PC-9 (cell line): ENCODE measurements around the gene CCNL2. TPM values are rescaled to one million over a fixed set of nuclear protein-coding genes. Genes with fewer than 3 reads are reported as not detected.
"Not testable (repeated sequence)": the region's sequence is repeated elsewhere in the genome, so short reads cannot be mapped to it uniquely, and the experiment has no call there.

Experiments used
- BruUV-seq: library from RNA; stranded (reverse); fragments of 400-500 nt; replicated peaks from 2 replicates; lab custom pipeline; 2021; lab: Mats Ljungman, UMichigan
- CTCF ChIA-PET: fragments of 300-600 bp; sonication (Branson Sonifier 250); formaldehyde crosslinking; loops from one replicate; lab custom pipeline; 2022; ENCODE audit warnings: antibody characterized with exemption; lab: Charles Lee
- POLR2A ChIA-PET: fragments of 300-600 bp; sonication (Branson Sonifier 250); formaldehyde crosslinking; loops from one replicate; lab custom pipeline; 2022; ENCODE audit warnings: antibody characterized with exemption; ENCODE audit not compliant: unreplicated experiment; lab: Charles Lee
- DNase-seq, 2 experiments: peaks; one replicate each; pipeline versions ENCODE4 v3.0.0 to v3.0.0-alpha.2; 2015 to 2022; ENCODE audit warnings: mixed read lengths in 1 of 2
- H2AFZ ChIP-seq: fragments of 200-600 bp; sonication (generic); 2 replicates; pipeline ENCODE4 v1.8.1; 2017; ENCODE audit warnings: antibody characterized with exemption
- H3F3A ChIP-seq: fragments of 200-600 bp; sonication (generic); 2 replicates; pipeline ENCODE4 v1.8.1; 2017; ENCODE audit warnings: antibody characterized with exemption, mild to moderate bottlenecking, low read depth; ENCODE audit not compliant: insufficient read depth
- H3K27ac ChIP-seq: fragments of 200-600 bp; sonication (generic); 2 replicates; pipeline ENCODE4 v1.6.1; 2016; ENCODE audit warnings: mixed run types
- H3K27me3 ChIP-seq: fragments of 200-600 bp; sonication (generic); 2 replicates; pipeline ENCODE4 v1.6.1; 2016; ENCODE audit warnings: low read depth, mixed run types; ENCODE audit not compliant: insufficient read depth
- H3K36me3 ChIP-seq: fragments of 200-600 bp; sonication (generic); 2 replicates; pipeline ENCODE4 v1.6.1; 2016; ENCODE audit warnings: low read depth, mixed run types
- H3K4me1 ChIP-seq: fragments of 200-600 bp; sonication (generic); replicated peaks from 2 replicates; pipeline ENCODE4 v1.6.1; 2016; ENCODE audit warnings: mixed run types; ENCODE audit not compliant: insufficient read depth
- H3K4me2 ChIP-seq: fragments of 200-600 bp; sonication (generic); 2 replicates; pipeline ENCODE4 v1.6.1; 2017; ENCODE audit warnings: mixed run types
- H3K4me3 ChIP-seq: fragments of 200-600 bp; sonication (generic); 2 replicates; pipeline ENCODE4 v1.6.1; 2016; ENCODE audit warnings: mixed run types
- H3K79me2 ChIP-seq: fragments of 200-600 bp; sonication (generic); 2 replicates; pipeline ENCODE4 v1.6.1; 2017; ENCODE audit warnings: low read depth, mixed run types
- H3K9me2 ChIP-seq: fragments of 200-600 bp; sonication (generic); 2 replicates; pipeline ENCODE4 v1.8.1; 2017; ENCODE audit warnings: mild to moderate bottlenecking; ENCODE audit not compliant: insufficient read depth
- H3K9me3 ChIP-seq: fragments of 200-600 bp; sonication (generic); 2 replicates; pipeline ENCODE4 v1.8.1; 2016; ENCODE audit warnings: low read depth; ENCODE audit not compliant: insufficient read depth
- H4K20me1 ChIP-seq: fragments of 200-600 bp; sonication (generic); 2 replicates; pipeline ENCODE4 v1.8.1; 2017; ENCODE audit not compliant: insufficient read depth
- EZH2 ChIP-seq: fragments of 200-600 bp; sonication (generic); IDR thresholded peaks from 2 replicates; pipeline ENCODE4 v1.8.0; 2017; ENCODE audit warnings: antibody characterized with exemption, low read depth
- intact Hi-C: fragments of 100-400 bp; cut with micrococcal nuclease; formaldehyde crosslinking; loops from one replicate; pipeline ENCODE4 v1.10.0; 2022; ENCODE audit not compliant: unreplicated experiment
- total RNA-seq: library from RNA; stranded (reverse); gene quantifications from 2 replicates; pipeline ENCODE4 v1.2.3, GENCODE V29; 2021
- TF ChIP-seq, protein P1 (sequence below): fragments of 200-600 bp; sonication (generic); conservative IDR thresholded peaks from 2 replicates; pipeline ENCODE4 v1.6.1; 2017; ENCODE audit warnings: mixed run types, antibody characterized with exemption, mild to moderate bottlenecking, moderate library complexity

CCNL2 gene
- total RNA-seq, 1 experiment from 2014 or later: 162 TPM

DNA sequence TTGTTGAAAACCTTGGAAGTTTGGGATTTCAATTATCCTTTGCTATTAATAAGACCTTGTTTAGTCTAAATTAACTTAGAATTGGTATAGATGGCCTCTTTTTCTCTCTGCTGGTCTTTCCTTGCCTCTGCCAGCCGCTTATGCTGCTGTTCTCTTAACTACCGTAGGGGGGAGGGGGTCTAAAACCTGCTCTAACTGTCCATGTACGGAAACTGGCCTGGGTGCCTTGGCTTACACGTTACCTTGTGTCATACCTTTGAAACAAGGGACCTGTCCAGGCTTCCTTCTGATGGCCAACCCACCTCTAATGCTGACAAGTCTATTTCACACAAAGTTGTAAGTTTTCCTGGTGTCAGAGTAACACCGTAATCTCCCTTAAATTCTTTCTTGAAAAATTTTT is 18.3 kb upstream of the CCNL2 start:
- H2AFZ ChIP-seq, H3K36me3 ChIP-seq, BruUV-seq, DNase-seq, H3K9me2 ChIP-seq, H3K4me2 ChIP-seq, intact Hi-C loops, H3K9me3 ChIP-seq, CTCF ChIA-PET, H3K4me1 ChIP-seq, H3K27ac ChIP-seq, H3K27me3 ChIP-seq, H3K4me3 ChIP-seq, H4K20me1 ChIP-seq, POLR2A ChIA-PET, H3F3A ChIP-seq, H3K79me2 ChIP-seq: not testable (repeated sequence)

DNA sequence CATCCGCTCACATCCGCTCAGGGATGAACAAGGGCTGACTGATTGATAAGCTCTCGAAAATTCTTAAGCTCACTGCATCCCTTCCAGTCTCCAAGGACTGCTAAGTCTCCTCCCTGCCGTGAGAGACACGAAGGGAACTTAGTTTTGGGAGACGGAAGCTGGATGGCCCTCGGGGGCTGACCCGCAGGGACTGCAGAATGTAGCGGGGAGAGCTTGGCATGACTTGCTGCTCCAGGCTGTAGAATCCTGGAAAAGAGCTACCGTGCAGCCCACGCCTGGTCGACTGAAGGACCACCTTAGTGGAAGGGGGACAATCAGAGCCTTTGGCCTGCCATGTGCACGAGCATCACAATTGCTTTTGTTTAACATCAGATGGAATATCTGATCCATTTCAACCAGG is 16.6 kb upstream of the CCNL2 start:
- intact Hi-C loops: no loop called here
- Histone ChIP-seq H3K4me3 (no peak overlapping the region), H3K36me3 (no peaks in the 10 kb centered on the region), H3K79me2 (no peaks in the 10 kb centered on the region), H3K9me2 (no peaks in the 10 kb centered on the region), H3K27me3 (no peaks in the 10 kb centered on the region), H3K9me3 (no peaks in the 10 kb centered on the region), H3F3A (peaks cover 4% of the 10 kb centered on the region; the same call in 1 of the 2 replicates), H2AFZ (no peak overlapping the region), H4K20me1 (no peaks in the 10 kb centered on the region), H3K4me1 (no peaks in the 10 kb centered on the region), H3K4me2 (no peak overlapping the region), H3K27ac (no peak overlapping the region)
- ChIA-PET CTCF (no interaction called here), POLR2A (no interaction called here)
- no peak for TF ChIP-seq EZH2
- TF ChIP-seq, protein P1, sequence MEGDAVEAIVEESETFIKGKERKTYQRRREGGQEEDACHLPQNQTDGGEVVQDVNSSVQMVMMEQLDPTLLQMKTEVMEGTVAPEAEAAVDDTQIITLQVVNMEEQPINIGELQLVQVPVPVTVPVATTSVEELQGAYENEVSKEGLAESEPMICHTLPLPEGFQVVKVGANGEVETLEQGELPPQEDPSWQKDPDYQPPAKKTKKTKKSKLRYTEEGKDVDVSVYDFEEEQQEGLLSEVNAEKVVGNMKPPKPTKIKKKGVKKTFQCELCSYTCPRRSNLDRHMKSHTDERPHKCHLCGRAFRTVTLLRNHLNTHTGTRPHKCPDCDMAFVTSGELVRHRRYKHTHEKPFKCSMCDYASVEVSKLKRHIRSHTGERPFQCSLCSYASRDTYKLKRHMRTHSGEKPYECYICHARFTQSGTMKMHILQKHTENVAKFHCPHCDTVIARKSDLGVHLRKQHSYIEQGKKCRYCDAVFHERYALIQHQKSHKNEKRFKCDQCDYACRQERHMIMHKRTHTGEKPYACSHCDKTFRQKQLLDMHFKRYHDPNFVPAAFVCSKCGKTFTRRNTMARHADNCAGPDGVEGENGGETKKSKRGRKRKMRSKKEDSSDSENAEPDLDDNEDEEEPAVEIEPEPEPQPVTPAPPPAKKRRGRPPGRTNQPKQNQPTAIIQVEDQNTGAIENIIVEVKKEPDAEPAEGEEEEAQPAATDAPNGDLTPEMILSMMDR: no peak
- BruUV-seq: no TSS peak
- DNase-seq: no peak

DNA sequence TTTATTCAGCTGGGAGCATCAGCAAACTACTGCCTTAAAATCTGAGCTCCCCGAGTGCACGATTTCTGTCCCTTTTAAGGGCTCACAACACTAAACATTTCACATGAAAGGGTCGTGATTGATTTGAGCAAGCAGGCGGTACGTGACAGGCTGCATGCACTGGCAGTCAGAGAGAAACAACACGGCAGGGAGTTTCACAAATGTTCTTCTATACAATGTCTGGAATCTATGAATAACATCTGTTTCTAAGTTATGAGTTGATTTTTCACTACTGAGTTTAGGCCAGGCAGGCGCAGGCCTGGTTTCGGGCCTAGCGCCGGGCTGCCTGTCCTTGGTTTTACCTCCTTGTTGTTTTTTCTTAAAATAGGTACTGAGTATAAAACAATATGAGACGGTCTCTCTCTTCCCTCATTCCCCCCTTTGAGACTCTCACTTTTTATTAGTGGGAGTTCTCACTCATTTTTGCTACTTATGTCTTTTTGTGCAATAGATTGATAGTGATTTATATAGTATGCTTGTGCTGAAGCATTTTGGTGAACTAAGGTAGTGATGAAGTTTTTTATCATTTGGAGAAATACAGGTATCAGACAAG is 13.3 kb upstream of the CCNL2 start:
- DNase-seq, intact Hi-C loops, H4K20me1 ChIP-seq, H3K4me3 ChIP-seq, H3K9me3 ChIP-seq, CTCF ChIA-PET, BruUV-seq, H3K4me1 ChIP-seq, H3K9me2 ChIP-seq, POLR2A ChIA-PET, H3K4me2 ChIP-seq, H2AFZ ChIP-seq, H3K27ac ChIP-seq, H3K27me3 ChIP-seq, H3K36me3 ChIP-seq: not testable (repeated sequence)
- H3F3A ChIP-seq: peaks cover 12% of the 10 kb centered on the region; the same call in 1 of the 2 replicates
- H3K79me2 ChIP-seq: peaks cover 23% of the 10 kb centered on the region

DNA sequence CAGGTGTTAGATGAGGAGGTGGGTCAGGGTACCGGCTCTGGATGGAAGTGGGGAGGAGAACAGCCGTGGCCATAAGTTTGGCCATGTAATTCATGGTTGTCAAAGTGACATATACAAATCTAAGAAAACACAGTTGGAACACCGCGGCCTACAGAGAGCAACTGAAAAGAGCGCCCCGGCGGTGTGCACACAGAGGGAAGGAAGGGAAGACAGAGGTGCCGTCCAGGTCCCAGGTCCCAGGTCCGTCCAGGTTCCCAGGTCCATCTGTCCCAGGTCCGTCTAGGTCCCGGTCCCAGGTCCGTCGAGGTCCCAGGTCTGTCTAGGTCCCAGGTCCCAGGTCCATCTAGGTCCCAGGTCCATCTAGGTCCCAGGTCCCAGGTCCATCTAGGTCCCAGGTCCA is 12.5 kb upstream of the CCNL2 start:
- no peak overlapping the region for H2AFZ ChIP-seq
- H3K36me3 ChIP-seq: no peaks in the 10 kb centered on the region
- ChIA-PET CTCF (interaction anchor here (0.7 kb wide), 1 partner anchor 48 kb away, joined by 4 read pairs; no protein-coding TSS in a partner anchor), POLR2A (interaction anchor here (0.6 kb wide), 1 partner anchor 14 kb away, joined by 4 read pairs; a partner anchor contains a TSS)
- no peaks in the 10 kb centered on the region for H3K9me3 ChIP-seq
- no peak for DNase-seq
- peaks cover 8% of the 10 kb centered on the region for H3K4me1 ChIP-seq
- H3K4me2 ChIP-seq: no peak overlapping the region
- no peak overlapping the region for H3K27ac ChIP-seq
- H3K79me2 ChIP-seq: peaks cover 30% of the 10 kb centered on the region
- intact Hi-C loops: no loop called here
- H3K9me2 ChIP-seq: no peaks in the 10 kb centered on the region
- H3F3A ChIP-seq: peaks cover 12% of the 10 kb centered on the region; the same call in 1 of the 2 replicates
- no peaks in the 10 kb centered on the region for H3K27me3 ChIP-seq
- peaks cover 8% of the 10 kb centered on the region for H4K20me1 ChIP-seq
- H3K4me3 ChIP-seq: no peak overlapping the region
- no TSS peak for BruUV-seq
- TF ChIP-seq, protein P1: no peak
- no peak for TF ChIP-seq EZH2

DNA sequence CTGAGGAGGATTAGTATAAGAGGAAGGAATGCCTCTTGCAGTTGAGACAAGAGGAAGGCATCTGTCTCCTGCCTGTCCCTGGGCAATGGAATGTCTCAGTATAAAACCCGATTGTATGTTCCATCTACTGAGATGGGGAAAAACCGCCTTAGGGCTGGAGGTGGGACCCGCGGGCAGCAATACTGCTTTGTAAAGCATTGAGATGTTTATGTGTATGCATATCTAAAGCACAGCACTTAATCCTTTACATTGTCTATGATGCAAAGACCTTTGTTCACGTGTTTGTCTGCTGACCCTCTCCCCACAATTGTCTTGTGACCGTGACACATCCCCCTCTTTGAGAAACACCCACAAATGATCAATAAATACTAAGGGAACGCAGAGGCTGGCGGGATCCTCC is 11.1 kb upstream of the CCNL2 start:
- H3K4me2 ChIP-seq, POLR2A ChIA-PET, DNase-seq, intact Hi-C loops, H3K27me3 ChIP-seq, H3K9me3 ChIP-seq, H3K36me3 ChIP-seq, H2AFZ ChIP-seq, H3K9me2 ChIP-seq, BruUV-seq, H4K20me1 ChIP-seq, H3K27ac ChIP-seq, H3K4me3 ChIP-seq: not testable (repeated sequence)
- CTCF ChIA-PET: interaction anchor here (0.6 kb wide), 1 partner anchor 16 kb away, joined by 3 read pairs; no protein-coding TSS in a partner anchor
- Histone ChIP-seq H3F3A (peaks cover 16% of the 10 kb centered on the region; the same call in 1 of the 2 replicates), H3K4me1 (peaks cover 18% of the 10 kb centered on the region), H3K79me2 (peaks cover 44% of the 10 kb centered on the region)
